C1 segment of cervical spinal cord (tissue), 14 donors: ENCODE data around the gene PTCD1.

Experiments used
- DNase-seq, 14 donors: peaks; one replicate each; lab custom pipeline; 2025; lab: John Stamatoyannopoulos, UW

PTCD1 gene

DNA sequence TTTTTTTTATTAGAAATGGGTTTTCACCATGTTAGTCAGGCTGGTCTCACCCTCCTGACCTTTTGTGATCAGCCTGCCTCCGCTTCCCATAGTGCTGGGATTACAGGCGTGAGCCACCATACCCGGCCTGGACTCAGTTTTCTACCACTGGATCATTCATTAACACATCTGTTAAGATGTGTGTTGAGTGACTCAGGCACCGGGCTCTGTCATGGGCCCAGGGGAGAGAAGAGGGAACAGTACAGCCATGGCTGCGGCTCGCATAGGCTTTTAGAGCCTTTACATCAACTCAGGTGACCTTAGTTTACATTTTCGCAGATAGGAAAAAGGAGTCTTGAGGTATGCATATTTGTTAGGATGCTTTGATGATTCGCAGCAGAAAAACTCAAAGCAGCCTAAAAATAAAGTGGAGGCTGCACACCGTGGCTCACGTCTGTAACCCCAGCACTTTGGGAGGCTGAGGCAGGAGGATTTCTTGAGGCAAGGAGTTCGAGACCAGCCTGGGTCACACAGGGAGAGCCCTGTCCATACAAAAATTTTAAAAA is 67.2 kb downstream of the PTCD1 start:
- DNase-seq: no peak

DNA sequence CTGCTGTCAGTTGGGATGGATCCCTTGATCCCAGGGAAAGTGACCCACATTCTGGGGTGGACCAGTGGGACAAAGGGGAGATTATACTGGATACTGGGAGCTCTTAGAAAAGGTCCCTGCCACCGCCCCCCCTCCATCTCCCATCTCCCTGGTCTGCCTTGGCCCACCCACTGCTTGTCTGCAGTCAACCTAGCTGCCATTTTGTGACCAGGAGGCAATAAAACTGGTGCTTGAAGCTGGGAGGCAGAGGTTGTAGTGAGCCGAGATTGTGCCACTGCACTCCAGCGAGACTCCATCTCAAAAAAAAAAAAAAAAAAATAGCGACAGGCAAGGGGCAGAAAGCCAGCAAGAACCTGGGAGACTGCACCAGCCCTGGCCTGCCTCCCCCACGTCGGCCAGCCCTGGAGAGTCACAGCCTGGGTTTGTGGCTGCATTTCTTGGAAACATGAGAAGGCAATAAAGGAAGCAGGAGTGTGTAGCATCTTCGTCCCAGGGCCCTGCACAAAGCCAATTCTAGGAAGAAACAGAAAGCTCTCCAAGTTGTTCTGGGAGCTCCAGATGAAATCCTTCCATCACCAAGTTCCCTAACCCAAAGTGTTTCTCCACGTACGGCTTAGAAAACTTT is 68.7 kb downstream of the PTCD1 start:
- no peak for DNase-seq

DNA sequence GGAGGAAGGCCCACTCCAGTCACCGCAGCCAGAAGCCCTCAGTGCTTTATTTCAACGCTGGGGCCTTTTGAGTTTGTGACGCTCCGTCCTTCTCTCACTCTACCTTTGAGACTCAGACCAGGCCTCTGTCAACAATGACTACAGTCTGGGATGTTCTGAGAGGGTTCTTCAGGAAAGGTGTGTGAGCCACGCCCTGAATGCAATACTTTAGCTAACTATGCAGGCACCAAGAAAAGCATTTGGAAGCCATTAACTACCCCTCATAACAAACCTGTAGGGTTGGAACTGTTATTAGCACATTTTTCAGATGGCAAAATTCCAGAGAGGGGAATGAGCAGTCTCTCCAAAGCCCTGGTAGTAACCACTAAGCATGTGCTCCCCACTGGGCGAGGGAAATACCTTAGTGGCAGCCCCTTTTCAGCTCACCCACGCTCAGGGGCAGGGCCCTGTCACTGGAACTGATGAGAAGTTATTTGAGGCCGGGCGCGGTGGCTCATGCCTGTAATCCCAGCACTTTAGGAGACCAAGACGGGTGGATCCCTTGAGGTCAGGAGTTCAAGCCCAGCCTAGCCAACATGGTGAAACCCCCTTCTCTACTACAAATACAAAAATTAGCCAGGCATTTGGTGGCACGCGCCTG is 69.7 kb downstream of the PTCD1 start:
- no peak for DNase-seq
